ENCODE results near the gene TTC38. TPM values are rescaled to one million over a fixed set of nuclear protein-coding genes. Genes with fewer than 3 reads are reported as not detected.

The TTC38 gene
- polyA plus RNA-seq, 1 donor = 136 TPM

DNA sequence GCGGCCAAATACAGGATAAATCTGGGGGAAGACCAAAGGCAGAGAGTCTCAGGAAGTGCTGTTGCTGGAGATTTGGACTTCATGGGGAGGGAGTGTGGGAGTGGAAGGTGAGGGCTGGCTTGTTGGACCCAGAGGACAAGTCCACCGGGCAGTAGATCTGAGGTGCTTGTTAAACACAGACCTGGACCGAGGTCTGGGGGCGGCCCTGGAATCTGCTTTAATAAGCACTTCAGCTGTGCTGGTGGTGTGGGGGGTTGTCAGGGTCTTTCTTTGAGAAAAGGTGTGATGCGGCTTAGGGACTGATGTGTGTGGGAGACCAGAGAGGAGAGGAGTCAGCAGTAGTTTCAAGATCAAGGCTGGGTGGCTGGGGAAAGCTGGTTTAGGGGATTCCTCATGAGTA, 72.1 kb downstream of the TTC38 start:
- DNase-seq = no peak
- Histone ChIP-seq H3K4me1 (ENCODE audit: control insufficient read depth, insufficient read depth, low read length) (peaks cover 5% of the 10 kb centered on the region), H3K36me3 (ENCODE audit: control insufficient read depth, insufficient read depth, low read length) (peaks cover 64% of the 10 kb centered on the region), H3K27ac (ENCODE audit: low read length) (no peak overlapping the region), H3K9me3 (ENCODE audit: control insufficient read depth, low read depth, low read length) (no peaks in the 10 kb centered on the region), H3K4me3 (ENCODE audit: low read length) (no peak overlapping the region), H3K27me3 (ENCODE audit: control insufficient read depth, insufficient read depth, low read length) (no peaks in the 10 kb centered on the region)
- 100% methylated on average over 1 of the region's 5 CpGs for WGBS (ENCODE audit: insufficient coverage, low lambda C conversion rate)

DNA sequence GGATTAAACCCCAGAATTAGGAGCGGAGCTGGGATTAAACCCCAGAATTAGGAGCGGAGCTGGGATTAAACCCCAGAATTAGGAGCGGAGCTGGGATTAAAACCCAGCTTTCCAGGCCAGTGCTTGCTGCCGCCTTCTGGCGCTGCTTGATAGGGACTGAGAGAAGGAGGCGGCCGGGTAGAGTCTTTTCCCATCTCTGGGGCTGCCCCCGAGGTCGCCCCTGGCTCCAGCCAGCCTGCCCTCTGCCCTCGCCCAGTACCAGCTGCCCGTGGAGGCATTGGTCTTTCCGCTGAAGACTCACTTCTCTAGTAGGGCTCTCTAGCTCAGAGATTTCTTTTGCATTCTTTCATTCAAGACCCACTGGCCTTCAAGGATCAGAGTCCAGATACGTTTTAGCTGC, 72.9 kb downstream of the TTC38 start:
- whole genome bisulfite sequencing (ENCODE audit: insufficient coverage, low lambda C conversion rate) = no CpG with 5 or more reads among the region's 13 CpGs
- DNase-seq = no peak
- peaks cover 70% of the 10 kb centered on the region for H3K36me3 ChIP-seq (ENCODE audit: control insufficient read depth, insufficient read depth, low read length)

More for the DNA sequence above, 72.9 kb downstream of the TTC38 start:
- Histone ChIP-seq H3K4me3 (ENCODE audit: low read length) (no peak overlapping the region), H3K27me3 (ENCODE audit: control insufficient read depth, insufficient read depth, low read length) (no peaks in the 10 kb centered on the region), H3K27ac (ENCODE audit: low read length) (no peak overlapping the region), H3K9me3 (ENCODE audit: control insufficient read depth, low read depth, low read length) (no peaks in the 10 kb centered on the region), H3K4me1 (ENCODE audit: control insufficient read depth, insufficient read depth, low read length) (peaks cover 5% of the 10 kb centered on the region)

Other genes with a start within 250 kb of the TTC38 start
- gene PPARA, start 117.5 kb upstream of the TTC38 start, polyA plus RNA-seq = 46.6 TPM
- 11.2 TPM for gene CDPF1, start 17.7 kb upstream of the TTC38 start, polyA plus RNA-seq
- gene PKDREJ, start 4.7 kb upstream of the TTC38 start, polyA plus RNA-seq = 0.69 TPM
- 10.3 TPM for gene GTSE1, start 28.9 kb downstream of the TTC38 start, polyA plus RNA-seq
- gene TRMU, start 67.7 kb downstream of the TTC38 start, polyA plus RNA-seq = 42.3 TPM

Measured in large intestine (tissue), 3 donors.